NCI-H2171 (cell line): ENCODE measurements around the gene ISYNA1.
A peak's percentile ranks its signal among the peaks of the same experiment; 100 is the strongest.

Experiments
- DNase-seq: peaks from one replicate; lab custom pipeline; 2025; lab: John Stamatoyannopoulos, UW

Gene ISYNA1

GRCh38 chr19:18431351-18432197 is 6.4 kb downstream of the ISYNA1 start:
- DNase-seq, result no peak

- no peak for DNase-seq
Measured at GRCh38 chr19:18430417-18431144, 7.4 kb downstream of the ISYNA1 start.

- DNase-seq, result no peak
Measured at GRCh38 chr19:18429717-18430416, 8.1 kb downstream of the ISYNA1 start.

- DNase-seq, result peak; percentile 90
Measured at GRCh38 chr19:18428787-18429674, 8.9 kb downstream of the ISYNA1 start.

GRCh38 chr19:18428173-18428786 is 9.7 kb downstream of the ISYNA1 start:
- peak; percentile 73 for DNase-seq

- no peak for DNase-seq
Measured at GRCh38 chr19:18427743-18428113, 10.2 kb downstream of the ISYNA1 start.

GRCh38 chr19:18427080-18427742 is 10.7 kb downstream of the ISYNA1 start:
- DNase-seq, result no peak

GRCh38 chr19:18426416-18426767 is 11.5 kb downstream of the ISYNA1 start:
- no peak for DNase-seq

GRCh38 chr19:18425515-18426415 is 12.2 kb downstream of the ISYNA1 start:
- no peak for DNase-seq

- DNase-seq, result no peak
Measured at GRCh38 chr19:18424890-18425514, 12.9 kb downstream of the ISYNA1 start.

GRCh38 chr19:18424122-18424889 is 13.6 kb downstream of the ISYNA1 start:
- no peak for DNase-seq

GRCh38 chr19:18423258-18424020 is 14.5 kb downstream of the ISYNA1 start:
- DNase-seq, result no peak

GRCh38 chr19:18422530-18423191 is 15.3 kb downstream of the ISYNA1 start:
- DNase-seq, result no peak

GRCh38 chr19:18421371-18421959 is 16.5 kb downstream of the ISYNA1 start:
- no peak for DNase-seq

GRCh38 chr19:18420930-18421329 is 17.0 kb downstream of the ISYNA1 start:
- no peak for DNase-seq

GRCh38 chr19:18419699-18420460 is 18.1 kb downstream of the ISYNA1 start:
- peak; percentile 51 for DNase-seq
